ENCODE measurements around the gene NDUFS4.

DNA sequence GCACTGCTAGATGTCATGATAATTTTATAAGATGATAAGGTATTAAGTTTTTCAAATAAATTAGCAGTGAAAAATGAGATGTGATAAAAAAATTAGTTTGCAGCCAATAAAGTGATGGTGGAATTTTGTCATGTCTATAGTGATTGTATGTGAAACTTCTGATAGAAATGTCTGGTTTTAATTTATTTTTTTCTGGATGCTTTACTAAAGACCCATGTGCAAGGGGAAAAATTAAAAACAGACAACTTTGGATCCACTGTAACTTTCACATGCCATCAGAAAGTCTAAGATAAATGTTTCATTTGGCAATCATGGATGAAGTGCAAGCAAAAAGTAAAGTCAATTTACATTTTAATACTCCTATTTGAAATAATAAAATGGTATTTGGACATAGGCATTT, 4.4 kb upstream of the NDUFS4 start:
- TF ChIP-seq POLR2AphosphoS5 (IDR thresholded peaks at IDR 0.05; ENCODE audit: insufficient read depth in 1 of 2, low read depth in 1 of 2) (no peak), POLR2A (IDR thresholded peaks at IDR 0.05) (no peak)

Data from vagina (tissue), 2 donors.